ENCODE results near the gene SRSF5.

The SRSF5 gene

DNA sequence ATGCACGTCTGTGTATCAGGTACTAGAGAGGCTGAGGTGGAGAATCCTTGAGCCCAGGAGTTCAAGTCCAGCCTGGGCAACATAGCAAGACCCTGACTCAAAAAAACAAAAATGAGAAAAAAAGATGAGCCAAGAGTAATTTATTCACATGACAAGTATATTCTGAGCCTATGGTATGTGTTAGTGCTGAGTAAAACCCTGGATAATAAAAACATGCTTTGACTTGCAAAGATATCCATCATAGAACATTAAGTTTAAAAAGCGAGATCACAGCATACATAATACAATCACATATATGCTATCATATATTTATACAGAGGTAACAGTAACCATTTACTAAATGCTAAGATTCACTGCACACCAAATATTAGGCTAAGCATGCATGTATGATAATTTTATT lies 54.0 kb downstream of the SRSF5 start:
- H2AFZ ChIP-seq (ENCODE audit: low read depth, low read length): no peak overlapping the region
- TF ChIP-seq, protein P1, sequence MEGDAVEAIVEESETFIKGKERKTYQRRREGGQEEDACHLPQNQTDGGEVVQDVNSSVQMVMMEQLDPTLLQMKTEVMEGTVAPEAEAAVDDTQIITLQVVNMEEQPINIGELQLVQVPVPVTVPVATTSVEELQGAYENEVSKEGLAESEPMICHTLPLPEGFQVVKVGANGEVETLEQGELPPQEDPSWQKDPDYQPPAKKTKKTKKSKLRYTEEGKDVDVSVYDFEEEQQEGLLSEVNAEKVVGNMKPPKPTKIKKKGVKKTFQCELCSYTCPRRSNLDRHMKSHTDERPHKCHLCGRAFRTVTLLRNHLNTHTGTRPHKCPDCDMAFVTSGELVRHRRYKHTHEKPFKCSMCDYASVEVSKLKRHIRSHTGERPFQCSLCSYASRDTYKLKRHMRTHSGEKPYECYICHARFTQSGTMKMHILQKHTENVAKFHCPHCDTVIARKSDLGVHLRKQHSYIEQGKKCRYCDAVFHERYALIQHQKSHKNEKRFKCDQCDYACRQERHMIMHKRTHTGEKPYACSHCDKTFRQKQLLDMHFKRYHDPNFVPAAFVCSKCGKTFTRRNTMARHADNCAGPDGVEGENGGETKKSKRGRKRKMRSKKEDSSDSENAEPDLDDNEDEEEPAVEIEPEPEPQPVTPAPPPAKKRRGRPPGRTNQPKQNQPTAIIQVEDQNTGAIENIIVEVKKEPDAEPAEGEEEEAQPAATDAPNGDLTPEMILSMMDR (IDR thresholded peaks at IDR 0.05; ENCODE audit: low read depth, low read length): no peak
- no peak for TF ChIP-seq EZH2phosphoT487 (IDR thresholded peaks at IDR 0.05; ENCODE audit: low read depth)
- H3K27ac ChIP-seq (ENCODE audit: low read length): no peak overlapping the region
- H3K4me3 ChIP-seq (ENCODE audit: low read length): no peak overlapping the region
- no peaks in the 10 kb centered on the region for H3K36me3 ChIP-seq (replicated peaks; ENCODE audit: low read depth, low read length)
- no peaks in the 10 kb centered on the region for H3K4me1 ChIP-seq (ENCODE audit: low read length)
- peaks cover 13% of the 10 kb centered on the region for H3K27me3 ChIP-seq (ENCODE audit: low read depth, low read length)
- H3K9me3 ChIP-seq (ENCODE audit: insufficient read depth, low read length): no peaks in the 10 kb centered on the region
- no peaks in the 10 kb centered on the region for H4K20me1 ChIP-seq (ENCODE audit: insufficient read depth, low read length)
- H3K4me2 ChIP-seq (ENCODE audit: low read length): no peak overlapping the region
- no peak overlapping the region for H3K9ac ChIP-seq (ENCODE audit: low read length)
- no peaks in the 10 kb centered on the region for H3K79me2 ChIP-seq (ENCODE audit: low read length)
